Hematopoietic multipotent progenitor cell treated with erythropoietin and hydrocortisone succinate and interleukin-3 and kit ligand, for 17 days (in vitro differentiated cells): ENCODE measurements around the gene FZD10.

Experiments
- DNase-seq: peaks from one replicate; pipeline ENCODE4 v3.0.0-alpha.2; 2015; ENCODE audit warnings: low spot score

FZD10 gene, protein sequence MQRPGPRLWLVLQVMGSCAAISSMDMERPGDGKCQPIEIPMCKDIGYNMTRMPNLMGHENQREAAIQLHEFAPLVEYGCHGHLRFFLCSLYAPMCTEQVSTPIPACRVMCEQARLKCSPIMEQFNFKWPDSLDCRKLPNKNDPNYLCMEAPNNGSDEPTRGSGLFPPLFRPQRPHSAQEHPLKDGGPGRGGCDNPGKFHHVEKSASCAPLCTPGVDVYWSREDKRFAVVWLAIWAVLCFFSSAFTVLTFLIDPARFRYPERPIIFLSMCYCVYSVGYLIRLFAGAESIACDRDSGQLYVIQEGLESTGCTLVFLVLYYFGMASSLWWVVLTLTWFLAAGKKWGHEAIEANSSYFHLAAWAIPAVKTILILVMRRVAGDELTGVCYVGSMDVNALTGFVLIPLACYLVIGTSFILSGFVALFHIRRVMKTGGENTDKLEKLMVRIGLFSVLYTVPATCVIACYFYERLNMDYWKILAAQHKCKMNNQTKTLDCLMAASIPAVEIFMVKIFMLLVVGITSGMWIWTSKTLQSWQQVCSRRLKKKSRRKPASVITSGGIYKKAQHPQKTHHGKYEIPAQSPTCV

DNA sequence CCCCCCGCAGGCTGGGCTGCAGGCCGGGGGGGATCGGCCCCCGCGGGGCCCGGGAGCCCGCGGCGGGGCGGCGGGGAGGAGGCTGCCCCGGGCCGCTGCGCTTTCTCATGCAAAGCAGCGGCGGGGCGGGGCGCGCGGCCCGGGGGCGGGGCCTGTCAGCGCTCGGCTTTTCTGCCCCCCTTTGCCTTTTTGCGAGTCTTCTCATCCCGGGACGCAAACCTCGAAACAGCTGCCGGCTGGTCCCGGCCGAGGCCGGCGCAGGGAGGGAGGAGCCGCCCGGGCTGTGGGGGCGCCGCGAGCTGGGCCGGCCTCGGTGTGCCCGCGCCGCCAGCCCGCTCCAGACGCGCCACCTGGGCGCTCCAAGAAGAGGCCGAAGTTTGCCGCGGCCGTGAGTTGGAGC is at the start of gene FZD10:
Gene FZD10 (plus strand): TSS at position 198 of the 400 bp plus-strand sequence. CDS start 479 bp downstream, outside the sequence.
- no peak for DNase-seq

DNA sequence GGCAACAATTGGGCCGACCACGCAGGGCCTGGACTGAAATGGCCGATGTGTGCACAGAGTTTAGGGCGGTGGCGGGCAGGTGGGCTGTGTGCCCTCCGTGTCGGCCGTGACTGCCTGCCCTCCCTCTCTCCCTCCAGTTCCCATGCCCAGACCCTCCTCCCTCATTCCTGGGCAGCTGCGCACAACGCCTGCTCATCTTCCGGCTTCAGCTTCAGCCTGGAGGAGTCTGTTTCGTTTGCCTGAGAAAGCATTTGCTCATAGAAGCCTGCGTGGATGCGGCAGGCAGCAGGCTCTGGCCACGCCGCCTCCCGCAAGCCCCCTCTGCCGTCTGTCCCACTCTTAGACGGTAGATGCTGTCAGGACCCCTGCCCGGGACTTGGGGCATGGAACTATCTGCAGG is 47.3 kb upstream of the FZD10 start:
- no peak for DNase-seq

DNA sequence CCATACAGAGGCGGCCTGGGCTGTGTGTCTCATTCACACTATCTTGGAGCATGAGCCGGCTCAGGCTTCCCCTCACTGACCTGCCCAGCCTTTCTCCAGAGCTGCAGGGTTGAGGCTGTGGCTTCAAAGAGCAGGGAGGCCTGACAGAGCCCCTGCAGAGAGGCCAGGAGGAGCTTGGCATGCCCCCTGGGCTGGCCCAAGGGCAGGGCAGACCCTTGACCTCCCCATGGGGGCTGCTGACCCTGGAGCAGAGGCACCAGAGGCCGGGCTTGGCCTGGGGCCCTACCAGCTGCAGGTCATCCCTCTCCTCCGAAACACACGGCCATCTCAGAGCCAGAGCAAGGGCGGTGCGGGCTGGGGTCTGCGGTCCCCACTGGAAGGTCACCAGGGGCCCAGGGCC is 46.6 kb upstream of the FZD10 start:
- DNase-seq: no peak

DNA sequence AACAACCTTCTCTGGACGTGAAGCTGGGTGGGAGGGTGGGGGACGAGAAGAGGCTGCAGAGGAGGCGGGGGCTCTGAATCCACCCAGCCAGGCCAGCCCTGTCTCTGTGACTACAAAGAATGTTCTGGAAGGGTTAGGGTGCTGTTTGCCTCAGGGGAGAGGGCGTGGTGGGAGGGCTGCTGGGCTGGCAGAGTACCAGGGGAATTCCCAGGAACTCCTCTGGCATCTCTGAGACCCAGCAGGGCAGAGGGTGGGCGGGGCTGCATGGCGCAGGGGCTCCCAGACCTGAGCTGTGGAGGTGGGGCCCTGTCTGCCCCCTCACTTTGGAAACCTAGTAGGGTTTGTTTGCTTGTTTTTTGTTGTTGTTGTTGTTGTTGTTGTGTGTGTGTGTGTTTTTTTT is 45.5 kb upstream of the FZD10 start:
- no peak for DNase-seq

DNA sequence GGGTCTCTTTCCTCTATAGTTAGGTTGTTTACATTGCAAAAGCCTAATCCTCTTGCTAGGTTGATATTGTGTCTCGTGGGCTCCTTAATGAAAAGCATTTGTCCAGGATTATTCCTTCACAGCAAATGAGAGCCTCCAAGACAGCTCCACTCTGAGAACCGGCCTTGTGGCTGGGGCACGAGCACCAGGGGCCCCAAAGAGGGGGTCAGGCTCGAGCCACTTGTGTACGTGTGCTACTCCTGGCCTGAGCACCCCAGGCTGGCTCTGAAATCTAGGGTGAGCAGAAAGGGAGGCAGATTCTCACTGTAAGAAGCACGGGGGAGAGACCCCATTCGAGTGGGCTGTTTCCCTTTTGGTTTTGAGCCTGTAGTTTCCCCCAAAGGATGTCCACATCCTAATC is 45.0 kb upstream of the FZD10 start:
- no peak for DNase-seq

DNA sequence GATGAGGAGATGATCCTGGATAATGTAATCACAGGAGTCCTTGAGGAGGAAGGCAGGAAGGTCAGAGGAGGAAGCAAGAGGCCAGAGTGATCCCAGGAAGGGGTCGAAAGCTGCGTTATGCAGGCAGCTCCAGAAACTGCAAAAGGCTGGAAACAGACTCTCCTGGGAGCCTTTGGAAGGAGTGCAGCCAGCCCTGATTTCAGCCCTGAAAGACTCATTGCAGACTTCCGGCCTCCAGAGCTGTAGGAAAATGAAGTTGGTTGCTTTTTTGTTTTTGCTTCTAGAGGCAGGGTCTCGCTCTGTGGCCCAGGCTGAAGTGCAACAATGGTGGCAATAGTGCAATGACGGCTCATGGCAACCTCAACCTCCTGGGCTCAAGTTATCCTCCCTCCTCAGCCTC is 44.6 kb upstream of the FZD10 start:
- DNase-seq: no peak

DNA sequence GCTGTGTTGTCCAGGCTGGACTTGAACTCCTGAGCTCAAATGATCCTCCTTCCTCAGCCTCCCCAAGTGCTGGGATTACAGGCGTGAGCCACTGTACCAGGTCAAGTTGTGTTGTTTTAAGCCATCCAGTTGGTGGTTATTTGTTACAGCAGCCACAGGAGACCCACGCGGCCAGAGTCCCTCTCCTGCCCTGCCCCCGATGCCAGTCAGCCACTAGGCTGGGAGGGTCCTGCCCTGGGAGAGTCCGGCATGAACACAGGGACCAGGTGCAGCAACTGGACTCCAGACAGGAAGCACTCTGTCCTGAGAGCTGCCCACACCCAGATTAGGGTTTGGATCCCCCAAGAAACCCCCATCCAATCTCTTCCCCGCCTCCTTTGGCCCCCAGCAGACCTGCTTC is 44.1 kb upstream of the FZD10 start:
- DNase-seq: no peak

DNA sequence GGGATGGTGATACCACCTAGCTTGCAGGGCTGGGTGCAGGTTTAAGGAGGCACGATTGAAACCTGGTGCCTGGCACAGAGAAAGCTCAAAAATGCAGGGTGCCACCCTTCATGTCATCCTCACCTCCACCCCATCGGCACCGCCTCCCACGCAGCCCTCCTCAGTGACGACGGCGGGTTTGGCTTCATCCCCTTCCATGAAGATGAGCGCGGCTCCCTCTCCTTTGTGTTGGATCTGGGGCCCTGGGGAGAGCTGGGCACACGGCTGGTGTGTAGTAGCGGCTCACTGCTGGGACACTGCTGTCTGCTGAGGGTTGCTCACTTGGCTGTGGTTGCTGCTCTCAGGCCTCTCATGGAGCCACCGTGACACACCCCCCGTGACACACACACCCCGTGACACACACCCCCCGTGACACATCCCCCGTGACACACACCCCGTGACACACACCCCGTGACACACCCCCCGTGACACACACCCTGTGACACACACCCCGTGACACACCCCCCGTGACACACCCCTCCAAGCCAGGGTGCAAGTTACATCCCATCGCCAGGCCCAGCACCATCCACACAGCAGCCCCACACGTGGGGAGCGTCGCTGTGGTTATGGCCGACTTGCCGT is 42.9 kb upstream of the FZD10 start:
- no peak for DNase-seq

DNA sequence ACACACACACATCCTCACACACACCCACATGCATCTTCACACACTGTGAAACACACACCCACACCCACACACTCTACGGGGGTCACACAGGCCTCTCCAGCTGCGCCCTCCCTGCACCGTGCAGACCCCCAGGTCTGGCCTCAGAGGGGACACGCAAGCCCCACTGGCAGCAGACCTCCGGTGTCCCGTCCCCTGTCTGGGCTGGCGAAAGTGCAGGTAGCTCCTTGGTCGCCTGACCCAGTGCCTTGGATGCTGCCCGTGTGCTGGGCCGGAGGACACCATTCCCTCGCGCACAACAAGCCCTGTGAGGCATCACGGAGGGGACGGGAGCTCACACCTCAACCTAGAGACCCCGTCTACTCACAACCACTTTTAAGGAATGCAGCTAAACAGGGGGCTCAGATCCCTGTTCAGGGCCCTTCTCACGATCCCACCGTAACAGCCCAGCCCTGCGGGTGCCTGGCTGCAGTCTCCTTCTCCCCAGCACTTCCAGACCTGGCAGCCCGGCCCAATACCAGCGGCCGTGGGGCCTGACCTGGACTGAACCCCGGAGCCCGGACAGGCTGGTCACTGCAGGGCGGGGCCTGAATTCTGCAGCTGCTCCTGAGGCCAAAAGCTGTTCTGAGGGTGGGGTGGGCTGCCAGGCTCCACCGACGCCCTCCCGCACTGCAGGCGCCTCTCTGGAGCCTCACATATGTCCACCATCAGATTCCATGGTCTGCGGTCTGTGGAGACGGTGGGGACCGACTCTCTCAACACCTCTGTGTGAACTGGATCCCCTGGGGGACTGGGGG is 42.1 kb upstream of the FZD10 start:
- DNase-seq: no peak

DNA sequence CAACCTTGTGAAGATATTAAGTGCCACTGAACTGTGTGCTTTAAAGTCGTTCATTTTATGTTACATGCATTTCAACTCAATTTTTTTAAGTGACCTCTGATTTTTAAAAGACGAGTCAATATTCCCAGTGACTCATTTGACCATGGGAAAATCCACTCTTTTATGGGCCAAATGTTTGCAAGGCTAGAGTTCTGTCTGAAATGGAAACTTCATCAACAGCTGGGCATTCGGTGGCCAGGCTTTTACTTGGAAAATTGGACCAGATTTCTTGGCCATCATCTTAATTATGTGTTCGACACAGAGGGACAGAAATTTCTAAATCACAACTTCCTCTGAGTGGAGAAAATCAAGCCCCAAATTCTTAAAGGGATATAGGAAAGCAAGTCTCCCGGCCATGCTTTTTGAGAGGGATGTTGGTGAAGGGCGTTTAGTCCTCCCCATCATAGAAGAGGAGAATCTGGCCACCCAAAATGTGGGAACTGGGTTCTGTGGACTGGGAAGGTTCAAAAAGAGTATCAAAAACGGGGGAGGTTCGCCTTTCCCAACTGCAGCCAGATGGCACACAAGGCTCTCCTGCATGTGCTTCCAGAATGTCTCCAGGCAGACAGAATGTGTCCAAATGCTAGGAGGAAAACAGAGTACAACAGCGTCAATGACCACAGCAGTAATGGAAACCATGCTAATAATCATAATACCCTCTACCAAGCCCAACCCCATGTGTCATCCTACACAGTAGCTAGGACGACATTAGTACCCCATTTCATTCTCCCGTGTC is 40.9 kb upstream of the FZD10 start:
- DNase-seq: no peak

DNA sequence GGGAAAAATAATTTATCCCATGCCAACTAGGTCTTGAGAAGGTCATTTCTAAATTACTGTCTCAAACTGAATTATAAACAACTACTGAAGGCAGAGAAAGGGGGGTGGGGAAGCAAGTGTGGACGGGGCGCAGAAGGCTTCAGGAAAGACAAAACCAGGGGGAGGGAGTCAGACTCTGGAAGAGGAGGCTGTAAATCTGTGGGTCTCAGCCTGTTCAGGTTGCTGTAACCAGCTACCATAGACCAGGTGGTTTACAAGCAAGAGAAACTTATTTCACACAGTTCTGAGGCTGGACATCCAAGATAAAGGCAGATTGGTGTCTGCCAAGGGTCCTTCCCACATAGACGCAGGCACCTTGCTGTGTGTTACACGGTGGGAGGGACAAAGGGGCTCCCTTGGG is 39.9 kb upstream of the FZD10 start:
- DNase-seq: no peak

DNA sequence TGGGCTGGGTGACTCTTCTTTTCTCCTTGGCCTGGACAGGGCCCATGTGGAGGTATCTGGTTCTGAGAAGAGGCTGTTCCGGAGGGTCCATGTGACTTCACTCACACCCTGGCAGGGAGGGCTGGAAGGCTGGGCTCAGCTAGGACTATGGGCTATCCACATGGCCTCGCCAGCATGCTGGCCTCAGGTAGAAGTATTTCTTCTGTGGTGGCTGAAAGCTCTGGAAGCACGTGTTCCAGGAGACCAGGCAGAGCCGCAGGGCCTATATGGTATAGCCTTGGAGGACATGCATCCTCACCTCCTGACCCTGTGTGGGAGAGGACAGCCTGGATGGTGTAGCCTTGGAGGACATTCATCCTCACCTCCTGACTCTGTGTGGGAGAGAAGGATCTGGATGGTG is 38.2 kb upstream of the FZD10 start:
- DNase-seq: no peak

DNA sequence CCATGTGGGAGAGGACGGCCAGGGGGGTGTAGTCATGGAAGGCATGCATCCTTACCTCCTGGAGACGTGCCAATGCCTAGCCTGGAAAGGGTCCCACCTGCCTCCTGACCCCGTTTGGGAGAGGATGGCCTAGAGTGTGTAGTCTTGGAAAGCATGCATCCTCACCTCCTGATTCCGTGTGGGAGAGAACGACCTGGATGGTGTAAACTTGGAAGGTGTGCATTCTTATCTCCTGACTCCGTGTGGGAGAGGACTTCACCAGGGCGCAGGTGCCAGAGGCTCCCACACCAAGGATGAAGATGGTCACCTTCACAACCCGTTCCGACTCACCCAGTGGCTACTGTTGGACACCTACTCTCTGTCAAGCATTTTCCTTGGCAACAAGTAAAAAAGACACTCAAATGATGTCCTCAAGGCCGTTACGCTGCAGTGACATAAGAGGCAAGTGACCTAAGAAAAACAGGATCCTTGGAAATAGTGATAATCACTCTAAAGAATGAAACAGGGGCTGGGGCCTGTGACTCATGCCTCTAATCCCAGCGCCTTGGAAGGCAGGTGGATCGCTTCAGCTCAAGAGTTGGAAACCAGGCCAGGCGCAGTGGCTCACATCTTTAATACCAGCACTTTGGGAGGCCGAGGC is 37.5 kb upstream of the FZD10 start:
- DNase-seq: no peak

DNA sequence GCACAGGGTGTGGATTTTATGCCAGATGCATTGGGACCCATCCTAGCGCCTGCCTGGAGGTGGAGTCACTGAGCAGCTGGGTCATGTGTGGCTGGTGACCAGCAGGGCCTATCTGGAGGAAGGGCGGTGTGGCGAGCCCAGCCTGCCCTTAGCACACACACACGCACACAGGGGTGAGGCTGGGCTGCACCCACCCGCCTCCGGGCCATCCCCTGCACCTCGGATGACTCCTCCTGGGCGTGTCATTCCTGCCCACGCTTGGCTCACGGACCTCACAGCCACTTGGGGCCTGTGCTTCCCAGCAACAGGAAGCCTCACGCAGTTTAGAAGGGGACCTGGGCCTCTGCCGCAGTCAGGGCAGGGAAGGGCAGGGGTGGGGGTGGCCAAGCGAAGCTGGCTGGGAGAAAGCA is 36.2 kb upstream of the FZD10 start:
- no peak for DNase-seq

DNA sequence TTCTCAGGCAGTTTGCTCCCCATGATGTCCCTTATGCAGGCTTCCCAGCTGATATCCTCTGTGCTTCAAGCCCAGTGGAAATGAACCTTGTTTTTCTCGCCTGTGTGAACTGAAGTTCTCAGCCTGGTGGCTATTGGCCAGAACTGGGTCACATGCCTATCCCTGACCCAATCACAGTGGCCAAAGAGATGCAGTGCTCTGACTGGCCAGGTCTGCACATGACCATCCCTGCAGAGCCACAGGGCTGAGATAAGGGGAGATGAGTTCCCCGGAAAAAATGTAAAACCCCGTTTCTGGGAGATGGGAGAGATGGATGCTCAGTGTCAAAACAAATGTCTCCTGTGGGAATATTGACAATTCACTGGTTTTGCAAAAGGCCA is 34.7 kb upstream of the FZD10 start:
- DNase-seq: no peak

DNA sequence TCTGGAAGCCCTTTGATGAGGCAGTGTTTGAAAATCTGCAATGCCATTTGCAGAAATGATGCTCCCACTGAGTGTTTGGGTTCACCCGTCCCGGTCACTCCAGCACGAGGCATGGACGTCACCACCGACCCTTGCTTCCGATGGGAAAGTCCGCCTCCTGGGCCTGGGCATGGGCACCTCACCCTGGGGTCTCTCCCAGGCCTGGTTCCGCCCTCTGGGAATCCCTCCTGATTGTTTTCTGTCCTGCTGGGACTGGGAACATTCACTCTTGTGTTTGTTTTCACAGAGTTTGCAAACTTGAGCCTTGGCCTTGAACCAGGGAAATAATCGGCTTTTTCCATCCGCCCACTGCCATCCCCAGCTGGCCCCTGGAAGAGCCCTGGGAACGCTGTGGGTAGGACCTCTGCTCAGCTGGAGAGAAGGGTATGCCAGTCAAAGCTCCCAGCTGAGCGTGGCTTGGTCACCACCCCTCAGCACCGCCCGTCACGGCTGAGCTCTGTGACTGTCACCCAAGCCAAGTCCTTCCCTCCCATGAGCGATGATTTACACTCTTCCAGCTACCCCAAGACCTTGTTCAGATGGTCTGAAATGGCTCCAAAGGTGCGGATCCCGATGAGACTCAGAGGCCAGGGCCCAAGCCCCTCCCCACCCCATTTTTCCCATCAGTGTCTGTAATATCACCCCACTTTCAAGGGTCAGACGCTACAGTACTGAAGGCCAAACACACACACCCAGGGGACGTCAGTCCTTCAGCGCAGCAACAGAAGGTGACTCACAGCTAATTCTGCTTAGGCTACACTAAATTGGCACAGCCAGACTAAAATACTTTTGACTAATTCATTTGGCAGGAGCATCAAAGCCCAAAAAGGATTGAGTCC is 34.1 kb upstream of the FZD10 start:
- DNase-seq: no peak

DNA sequence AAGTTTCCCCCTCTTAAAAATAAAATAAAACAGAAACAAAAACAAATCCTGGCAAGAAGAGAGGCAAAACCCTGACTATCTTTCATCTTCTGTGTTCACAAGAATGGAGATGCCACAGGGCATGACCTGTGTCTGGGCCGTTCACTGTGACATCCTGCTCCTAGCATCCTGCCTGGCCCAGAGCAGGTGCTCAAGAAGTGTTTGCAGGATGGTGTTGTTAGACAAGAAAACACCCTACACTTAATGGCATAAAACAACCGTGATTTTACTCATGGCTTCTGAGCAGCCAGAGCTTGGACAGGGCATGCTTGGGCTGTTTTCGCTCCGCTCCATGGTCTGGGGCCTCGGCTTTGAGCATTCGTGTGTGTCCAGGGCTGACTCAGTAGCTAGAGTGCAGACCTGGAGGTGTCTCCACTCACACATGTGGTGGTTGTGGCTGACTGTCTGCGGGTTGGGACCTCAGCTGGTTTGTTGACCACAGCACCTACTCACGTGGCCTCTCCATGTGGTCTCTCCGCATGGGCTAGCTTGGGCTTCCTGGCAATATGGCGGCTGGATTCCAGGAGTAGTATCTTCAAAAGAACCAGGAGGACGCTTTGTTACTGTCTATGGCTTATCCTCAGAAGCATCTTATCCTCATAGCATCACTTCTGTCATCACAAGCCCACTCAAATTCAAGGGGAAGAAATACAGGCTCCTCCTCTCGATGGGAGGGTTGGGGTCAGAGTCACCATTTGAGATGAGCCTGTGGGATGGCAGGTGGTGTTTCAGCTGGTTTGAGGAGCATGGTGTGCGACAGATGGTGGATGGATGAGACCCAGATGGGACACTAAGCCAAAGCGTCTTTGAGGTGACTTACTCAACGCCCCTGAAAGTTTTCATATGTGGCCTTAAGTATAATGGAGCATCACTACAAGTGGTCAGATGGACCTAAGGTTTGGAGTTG is 33.2 kb upstream of the FZD10 start:
- DNase-seq: no peak

DNA sequence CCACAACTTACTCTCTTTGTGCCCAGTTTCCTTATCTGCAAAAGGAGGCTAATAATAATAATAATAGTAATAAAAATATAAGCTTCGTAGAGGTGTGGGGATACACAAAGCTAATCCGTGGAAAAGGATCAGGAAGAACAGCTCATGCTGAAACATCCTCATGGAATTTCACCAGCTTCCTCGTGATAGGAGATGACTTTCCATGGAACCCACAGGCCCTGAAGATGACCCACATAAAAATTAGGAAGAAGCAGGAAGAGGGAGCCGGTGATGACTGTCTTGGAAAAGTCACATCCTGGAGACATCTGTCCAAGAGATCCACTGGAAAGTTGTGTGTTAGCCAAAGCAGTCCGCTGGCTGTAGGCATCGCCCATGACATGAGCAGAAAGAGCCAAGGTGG is 31.9 kb upstream of the FZD10 start:
- DNase-seq: no peak

DNA sequence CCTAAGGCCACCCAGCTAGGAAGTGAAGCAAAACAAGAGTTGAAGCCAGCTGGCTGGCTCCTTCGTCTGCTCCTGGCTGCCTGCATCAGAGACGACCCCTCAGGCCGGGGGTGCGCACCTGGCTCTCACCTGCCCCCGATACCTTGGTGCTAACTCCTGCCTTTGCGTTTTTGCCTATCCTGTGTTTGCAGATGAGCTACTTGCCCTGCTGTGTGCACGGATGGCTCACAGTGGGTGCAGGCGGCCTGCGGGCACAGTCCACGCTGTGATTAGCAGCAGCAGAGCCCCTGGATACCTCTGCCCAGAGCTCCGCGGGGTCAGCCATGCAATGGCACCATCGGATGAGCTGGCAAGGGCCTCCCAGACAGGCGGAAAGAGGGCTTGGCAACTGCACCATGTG is 31.2 kb upstream of the FZD10 start:
- DNase-seq: no peak
